IPS-18c (cell line): ENCODE results near the gene GPC6.

Experiments used
- H3K4me3 ChIP-seq: 2 replicates; pipeline ENCODE4 v1.7.0; 2013; ENCODE audit warnings: low read depth, mild to moderate bottlenecking, low read length, moderate library complexity; ENCODE audit not compliant: insufficient read depth
- H3K9me3 ChIP-seq: one replicate; pipeline ENCODE4 v1.6.1; 2013; ENCODE audit warnings: mild to moderate bottlenecking, low read length, moderate library complexity; ENCODE audit not compliant: control insufficient read depth, insufficient read depth

Gene GPC6

DNA sequence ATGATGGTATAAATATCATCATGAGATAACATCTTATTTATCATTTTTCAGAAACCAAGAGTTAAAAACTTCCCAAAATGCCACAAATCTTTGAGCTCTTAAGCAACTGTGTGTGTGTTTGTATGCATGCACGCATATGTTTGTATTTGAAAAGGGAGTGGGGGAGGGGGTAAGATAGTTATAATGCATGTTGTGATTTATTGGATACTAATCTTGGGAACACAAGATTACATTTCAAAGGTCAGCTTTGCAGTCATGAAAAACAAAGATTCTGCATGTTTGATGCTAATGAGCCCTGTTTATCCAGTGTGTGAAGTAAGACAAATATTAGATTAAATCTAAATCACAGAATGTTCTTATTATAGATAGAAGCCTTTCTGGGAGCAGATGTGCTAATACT is 897.0 kb downstream of the GPC6 start:
- Histone ChIP-seq H3K9me3 (no peaks in the 10 kb centered on the region), H3K4me3 (no peak overlapping the region)

DNA sequence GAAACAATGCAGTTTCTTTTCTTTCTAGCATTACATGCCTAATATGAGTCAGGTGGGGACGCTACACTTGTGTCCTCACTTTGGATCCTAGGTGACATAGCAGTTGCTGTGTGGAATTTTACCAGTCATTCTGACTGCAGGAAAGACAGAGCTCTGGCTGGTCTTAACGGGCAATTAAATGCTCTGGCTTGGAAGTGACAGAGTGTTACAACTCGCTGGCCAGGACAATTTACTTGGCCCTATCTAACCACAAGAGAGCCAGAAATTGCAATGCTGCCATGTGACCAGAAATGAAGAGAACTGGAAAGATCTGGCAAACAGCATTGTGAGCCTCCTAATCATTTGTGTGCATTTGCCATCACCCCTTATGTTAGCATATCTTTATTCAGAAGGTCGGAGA is 901.8 kb downstream of the GPC6 start:
- H3K9me3 ChIP-seq, result no peaks in the 10 kb centered on the region
- H3K4me3 ChIP-seq, result no peak overlapping the region

DNA sequence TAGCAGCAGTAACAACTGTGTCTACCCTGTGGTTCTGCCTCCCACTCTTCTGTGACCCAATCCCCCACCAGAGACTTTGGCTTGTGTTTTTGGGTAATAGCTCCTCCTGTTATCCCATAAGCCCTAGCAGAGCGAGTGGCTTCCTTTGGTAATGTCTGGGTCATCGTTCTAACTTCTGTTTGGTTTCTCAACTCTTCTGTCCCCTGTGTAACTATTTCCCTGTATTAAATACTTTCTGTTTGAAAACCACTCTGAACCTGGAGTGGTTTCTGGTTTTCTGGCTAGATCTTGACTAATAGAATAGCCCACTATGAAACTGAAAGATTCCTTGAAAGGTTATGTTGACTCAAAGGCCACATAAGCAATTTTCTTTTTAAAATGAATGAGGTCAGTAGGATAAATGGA is 902.9 kb downstream of the GPC6 start:
- Histone ChIP-seq H3K9me3 (no peaks in the 10 kb centered on the region), H3K4me3 (no peak overlapping the region)

DNA sequence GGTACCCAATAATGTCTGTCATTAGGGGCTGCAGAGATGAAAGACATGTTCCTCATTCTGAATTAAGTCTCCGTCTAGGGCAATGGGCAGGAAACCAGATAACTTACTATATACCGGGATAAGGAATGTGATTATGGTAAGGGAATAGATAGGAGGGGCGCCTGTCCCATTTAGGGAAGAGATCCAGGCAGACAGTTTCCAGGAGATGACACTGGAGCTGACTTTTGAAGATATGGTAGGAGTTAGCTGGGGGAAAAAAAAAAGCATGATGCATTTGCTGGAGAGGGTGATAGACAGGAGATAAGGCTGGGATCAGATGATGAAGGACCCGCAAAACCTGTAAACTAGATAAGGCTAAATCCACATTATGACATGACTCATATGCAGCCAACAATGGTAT is 912.2 kb downstream of the GPC6 start:
- Histone ChIP-seq H3K4me3 (no peak overlapping the region), H3K9me3 (no peaks in the 10 kb centered on the region)

DNA sequence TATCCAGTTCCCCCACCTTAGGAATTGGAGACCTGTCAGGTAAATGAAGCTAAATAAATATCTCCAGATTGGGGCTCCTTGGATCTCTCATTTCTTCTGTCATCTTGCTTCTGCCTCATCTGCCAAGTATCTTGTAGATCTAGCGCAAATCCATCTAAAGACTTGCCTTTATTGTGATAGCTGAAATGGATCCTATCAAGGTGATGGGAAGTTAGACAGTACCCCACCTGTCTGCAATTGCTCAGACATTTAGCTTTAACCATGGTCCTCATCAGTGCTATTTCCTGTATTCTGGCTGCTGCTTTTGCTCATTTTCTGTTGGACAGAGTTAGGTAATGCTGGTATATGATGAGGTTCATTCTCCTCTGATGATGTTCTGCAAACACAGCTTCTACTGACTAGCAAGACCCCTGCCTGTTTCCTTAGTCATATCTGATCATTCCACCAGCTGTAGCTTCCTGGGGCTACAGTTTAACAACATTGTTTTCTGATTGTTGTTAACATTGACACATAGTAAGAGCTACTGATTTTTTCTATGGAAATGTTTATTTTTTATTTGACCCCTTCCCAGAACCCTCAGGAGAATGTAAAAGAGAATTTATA is 912.9 kb downstream of the GPC6 start:
- H3K9me3 ChIP-seq, result no peaks in the 10 kb centered on the region
- no peak overlapping the region for H3K4me3 ChIP-seq

DNA sequence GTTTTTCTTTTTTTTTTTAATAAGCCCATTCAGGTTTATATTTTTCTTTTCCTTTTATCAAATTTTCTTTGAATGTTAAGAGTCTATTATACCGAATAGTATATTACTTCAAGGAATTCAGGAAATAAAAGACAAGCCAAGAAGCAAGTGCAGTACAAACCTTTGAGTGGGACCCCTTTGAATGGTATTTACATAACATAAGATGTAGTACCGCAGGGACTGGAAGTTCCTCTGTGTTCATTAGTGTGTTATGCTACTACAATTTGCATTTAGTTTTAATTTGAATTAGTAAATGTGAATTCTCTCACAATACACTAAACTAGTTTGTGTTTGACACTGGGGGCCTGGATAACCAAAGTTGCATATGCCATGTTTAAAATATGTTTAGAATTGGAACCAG is 913.4 kb downstream of the GPC6 start:
- Histone ChIP-seq H3K9me3 (no peaks in the 10 kb centered on the region), H3K4me3 (no peak overlapping the region)

DNA sequence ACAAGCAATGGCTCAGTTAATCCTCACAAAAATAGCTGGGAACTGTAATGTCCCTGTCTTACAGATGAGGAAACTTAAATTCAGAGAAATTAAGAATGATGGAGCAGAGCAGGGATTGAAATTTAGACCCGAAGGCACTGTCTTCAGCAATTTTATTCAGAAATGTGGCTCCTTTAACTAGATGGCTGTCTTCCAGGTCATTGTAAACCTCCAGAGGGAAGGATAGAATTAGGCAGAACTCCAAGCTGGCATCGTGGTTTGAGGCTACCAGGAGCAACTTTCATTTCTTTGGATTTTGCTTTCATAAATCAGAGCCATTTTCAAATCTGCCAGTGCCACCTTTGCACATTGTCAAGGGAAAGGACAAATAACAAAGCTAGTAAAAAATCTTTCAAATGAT is 913.9 kb downstream of the GPC6 start:
- H3K9me3 ChIP-seq, result no peaks in the 10 kb centered on the region
- H3K4me3 ChIP-seq, result no peak overlapping the region

DNA sequence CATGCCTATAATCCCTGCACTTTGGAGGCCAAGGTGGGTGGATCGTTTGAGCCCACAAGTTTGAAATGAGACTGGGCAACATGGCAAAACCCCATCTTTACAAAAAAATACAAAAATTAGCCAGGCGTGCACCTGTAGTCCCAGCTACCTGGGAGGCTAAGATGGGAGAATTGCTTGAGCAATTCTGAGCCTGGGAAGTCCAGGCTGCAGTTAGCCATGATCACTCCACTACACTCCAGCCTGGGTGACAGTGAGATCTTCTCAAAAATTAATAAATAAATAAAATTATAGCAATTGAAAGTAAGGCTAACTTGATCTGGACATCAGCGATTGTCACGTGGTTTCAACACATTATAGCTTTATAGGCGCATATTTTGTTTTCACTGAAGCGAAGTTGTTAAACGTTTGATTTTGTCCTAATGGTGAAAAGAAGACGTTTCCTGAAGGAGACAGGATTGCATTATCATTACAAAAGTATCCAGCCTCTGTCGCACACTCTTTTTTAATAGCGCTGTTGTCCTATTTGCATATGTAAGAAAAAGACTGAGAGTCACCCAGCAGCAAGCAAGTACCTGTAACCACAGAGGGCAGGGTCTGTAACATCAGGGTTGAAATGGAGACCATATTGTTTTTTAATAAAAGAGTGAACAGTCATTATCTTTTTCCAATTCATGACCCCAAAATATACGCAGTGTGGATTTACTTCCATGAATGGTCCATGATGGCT is 917.2 kb downstream of the GPC6 start:
- Histone ChIP-seq H3K4me3 (no peak overlapping the region), H3K9me3 (no peaks in the 10 kb centered on the region)

DNA sequence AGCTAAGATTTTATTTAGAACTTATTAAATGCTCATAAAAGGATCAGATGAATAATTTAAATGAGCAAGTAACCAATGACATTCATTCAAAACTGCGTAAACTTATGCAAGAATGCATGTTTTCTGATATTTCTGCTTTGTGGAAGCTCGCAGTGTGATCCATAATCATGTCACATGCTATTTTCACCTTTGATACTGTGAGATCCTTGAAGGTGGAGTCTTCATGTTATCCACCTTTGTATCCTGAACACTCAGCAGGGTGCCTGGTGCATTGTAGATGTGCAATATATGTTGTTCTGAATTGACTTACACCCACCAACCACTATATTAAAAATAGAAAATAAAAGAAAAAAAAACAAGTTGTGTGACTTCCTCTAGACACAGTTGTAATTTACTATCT is 919.4 kb downstream of the GPC6 start:
- H3K9me3 ChIP-seq, result no peaks in the 10 kb centered on the region
- no peak overlapping the region for H3K4me3 ChIP-seq

DNA sequence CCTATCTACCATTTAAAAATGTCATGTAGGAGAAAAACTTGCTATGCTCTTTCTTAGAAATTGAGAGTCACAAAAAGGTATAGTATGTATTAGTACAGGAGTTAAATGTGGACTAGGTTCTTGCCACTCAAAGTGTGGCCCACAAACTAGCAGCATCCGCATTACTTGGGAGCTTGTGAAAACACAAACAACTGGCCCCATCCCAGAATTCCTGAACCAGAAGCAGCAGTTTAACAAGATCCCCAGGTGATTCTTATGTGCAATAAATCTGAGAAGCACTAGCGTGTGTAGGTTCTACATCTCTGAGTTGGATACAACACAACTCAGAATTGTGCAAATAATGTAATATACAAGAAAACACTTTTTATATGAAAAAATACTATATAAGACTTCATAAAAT is 927.0 kb downstream of the GPC6 start:
- no peak overlapping the region for H3K4me3 ChIP-seq

DNA sequence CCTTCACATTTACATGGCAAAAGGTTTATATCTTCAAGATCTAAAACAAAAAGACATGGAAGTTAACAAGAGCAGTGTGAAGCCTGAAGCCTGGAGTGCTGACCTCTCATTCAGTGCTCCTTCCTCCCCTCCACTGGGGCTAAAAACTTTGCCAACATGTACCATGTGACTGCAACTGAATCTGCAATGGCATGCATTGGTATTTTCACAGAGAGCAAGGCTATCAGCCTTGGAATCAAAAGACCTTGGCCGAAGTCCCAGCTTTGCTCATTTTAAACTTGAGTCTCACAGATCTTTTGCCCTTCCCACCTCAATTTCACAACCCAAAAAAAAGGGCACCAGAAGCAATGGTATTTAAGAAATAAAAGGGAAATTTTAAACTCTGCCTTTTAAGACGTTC is 927.8 kb downstream of the GPC6 start:
- H3K9me3 ChIP-seq, result no peaks in the 10 kb centered on the region
- no peak overlapping the region for H3K4me3 ChIP-seq

More for the DNA sequence above, 927.0 kb downstream of the GPC6 start:
- no peaks in the 10 kb centered on the region for H3K9me3 ChIP-seq

DNA sequence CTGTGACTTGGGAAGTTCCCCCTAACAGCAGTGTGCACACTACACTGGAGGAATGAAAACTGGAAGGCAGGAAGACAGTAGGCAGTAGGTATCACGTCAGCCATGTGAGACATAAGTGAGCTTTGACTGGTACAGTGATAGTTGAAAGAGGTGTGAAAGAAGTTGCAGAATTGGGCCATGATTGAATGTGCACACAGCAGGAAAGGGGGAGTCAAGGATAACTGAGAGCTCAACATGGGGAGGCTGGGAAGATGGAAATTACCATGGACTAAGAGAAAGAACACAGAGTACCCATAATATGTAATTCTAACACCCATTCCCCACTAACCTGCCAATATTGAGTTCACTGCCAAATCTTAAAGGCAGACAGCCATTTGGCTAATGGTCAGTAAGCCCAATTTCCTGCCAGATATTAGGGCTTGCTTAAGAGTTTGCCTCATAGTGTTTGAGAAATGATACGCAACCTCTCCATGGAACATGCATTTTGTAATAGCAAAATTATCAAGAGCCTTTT is 931.2 kb downstream of the GPC6 start:
- H3K9me3 ChIP-seq, result no peaks in the 10 kb centered on the region
- no peak overlapping the region for H3K4me3 ChIP-seq

DNA sequence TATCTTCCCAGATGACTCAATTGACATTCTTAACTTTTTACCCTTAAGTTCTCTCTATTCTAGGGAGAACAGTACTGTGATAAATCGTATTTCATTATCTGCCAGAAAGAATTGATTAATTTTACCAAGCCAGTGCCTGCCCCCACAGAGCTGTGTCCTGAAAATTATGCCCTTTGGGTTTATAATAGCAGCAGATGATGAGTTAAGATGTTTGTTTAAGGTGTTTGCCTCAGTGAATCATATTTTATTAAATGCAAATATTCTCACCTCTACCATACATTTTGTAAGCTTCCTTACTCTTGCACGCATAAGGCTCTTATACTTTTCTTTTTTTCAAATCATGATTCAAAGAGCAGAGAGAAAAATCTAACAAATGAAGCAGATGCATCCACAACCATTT is 934.3 kb downstream of the GPC6 start:
- Histone ChIP-seq H3K4me3 (no peak overlapping the region), H3K9me3 (no peaks in the 10 kb centered on the region)

DNA sequence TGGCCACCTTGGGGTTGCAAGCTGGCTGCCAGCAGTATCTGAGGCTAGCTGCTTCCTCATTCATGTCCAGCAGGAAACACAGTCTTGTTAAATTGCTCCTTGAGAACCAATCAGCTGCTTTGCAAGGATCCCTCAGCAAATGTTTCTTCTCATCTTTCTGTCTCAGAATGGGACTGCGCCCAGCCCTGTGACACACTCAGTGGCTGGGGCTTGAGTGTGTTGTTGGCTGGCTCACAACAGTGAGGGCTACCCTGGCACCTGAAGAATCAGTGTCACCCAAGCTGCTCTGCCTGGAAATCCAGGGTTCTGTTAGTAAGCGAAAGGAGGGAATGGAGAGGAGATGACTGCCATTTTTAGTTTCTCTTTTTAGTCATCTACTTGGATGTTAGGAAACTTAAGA is 935.7 kb downstream of the GPC6 start:
- Histone ChIP-seq H3K4me3 (no peak overlapping the region), H3K9me3 (no peaks in the 10 kb centered on the region)

DNA sequence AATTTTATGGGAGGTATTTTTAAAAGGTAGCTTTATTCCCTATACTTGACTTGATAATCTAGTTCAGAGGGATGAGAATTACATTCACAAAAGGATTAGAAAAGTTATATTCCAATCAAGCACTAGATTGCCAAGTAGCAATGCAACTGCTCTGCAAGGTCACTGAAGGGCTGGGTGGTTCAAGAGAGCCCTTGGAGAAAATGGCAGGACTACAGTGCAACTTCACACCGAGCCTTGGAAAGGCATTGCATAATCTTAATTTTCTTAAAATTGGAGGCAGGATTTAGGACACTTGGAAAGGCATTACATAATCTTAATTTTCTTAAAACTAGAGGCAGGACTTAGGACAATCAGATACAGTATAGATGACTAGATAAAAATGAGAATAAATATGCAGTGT is 936.9 kb downstream of the GPC6 start:
- H3K9me3 ChIP-seq, result no peaks in the 10 kb centered on the region
- no peak overlapping the region for H3K4me3 ChIP-seq

DNA sequence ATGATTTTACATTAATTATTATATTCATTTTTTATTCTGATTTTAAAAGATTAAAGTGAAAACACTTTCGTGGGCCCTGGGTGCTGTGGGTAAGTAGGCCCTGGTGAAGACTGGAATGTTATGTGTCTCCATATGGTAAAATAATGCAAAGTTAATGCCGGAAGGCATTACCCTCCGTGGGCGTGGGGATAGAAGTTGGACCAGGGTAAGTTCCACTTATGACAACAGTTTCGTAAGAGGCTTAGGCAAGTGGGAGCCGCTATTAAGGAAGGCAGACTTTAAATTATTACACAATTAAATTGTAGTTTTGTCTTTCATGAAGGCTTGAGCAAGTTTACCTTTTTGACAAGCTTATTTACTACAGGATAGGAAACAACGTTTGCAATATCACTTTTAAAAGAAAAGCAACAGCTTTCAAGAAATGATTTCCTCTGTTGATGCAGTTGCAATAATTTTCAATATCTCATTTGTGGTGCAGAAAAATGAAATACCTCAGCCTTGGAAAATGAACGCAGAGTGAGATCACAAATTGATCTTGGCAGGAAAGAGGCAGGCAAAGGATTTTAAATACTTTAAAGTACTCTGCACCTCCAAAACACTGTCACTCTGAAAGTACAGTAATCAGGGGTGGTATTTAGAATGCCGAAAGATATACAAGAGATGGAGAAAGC is 942.3 kb downstream of the GPC6 start:
- H3K9me3 ChIP-seq, result no peaks in the 10 kb centered on the region
- no peak overlapping the region for H3K4me3 ChIP-seq

DNA sequence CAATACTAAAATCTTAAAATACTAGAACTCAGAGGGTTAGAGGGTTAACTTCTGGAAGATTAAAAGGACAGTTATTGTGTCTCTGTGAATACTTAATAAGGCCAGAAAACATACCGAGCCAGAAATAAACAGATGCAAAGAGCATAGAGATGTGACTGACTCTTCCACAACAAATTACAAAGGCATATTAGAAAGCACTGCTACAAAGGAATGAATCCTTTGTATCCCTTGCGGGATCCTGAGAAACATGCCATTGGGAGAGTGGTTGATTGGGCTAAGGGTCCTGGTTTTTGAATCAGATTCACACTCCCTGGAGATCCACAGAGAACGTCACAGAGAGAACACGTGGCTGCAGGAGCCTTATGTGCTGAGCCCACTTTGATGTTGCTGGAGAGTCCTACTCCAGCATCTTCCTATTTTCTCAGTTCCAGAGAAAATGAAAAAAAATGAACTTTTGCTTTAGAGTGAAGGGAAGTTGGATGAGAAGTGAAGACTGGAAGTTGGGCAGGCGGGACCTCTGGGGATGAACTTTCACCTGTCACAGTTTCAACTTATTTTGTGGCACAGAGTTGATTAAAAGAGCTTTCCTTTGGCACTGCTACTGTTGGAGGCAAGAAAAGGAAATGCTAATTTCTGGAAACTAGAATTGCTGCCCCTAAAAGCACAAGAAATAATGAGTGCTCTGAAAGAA is 943.0 kb downstream of the GPC6 start:
- H3K9me3 ChIP-seq, result no peaks in the 10 kb centered on the region
- no peak overlapping the region for H3K4me3 ChIP-seq

DNA sequence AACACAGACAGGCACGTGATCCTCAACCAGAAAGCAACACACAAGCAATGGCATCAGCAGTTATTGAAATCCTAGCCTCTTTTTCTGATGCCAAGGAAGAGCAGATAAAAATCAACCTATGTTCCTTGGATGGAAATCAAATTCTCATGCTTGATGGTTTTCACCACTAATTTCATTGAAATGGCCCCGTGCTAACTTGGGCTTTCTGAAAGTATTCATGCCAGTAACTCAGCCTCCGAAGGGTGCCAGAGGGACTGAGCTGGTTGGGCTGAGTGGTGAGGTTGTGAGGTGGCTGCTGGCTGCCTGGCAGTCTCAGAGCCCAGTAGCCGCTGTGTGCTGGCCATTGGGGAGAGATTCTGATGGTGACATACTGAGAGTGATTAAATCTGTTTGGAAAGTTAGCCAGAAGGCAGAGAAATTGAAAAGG is 943.6 kb downstream of the GPC6 start:
- H3K9me3 ChIP-seq, result no peaks in the 10 kb centered on the region
- no peak overlapping the region for H3K4me3 ChIP-seq
